GM19468 (cell line): ENCODE results near the gene MT3.

Source experiments
- ATAC-seq: cut with Tn5 transposase; IDR thresholded peaks from one replicate; pipeline ENCODE4 v1.9.1; 2021; ENCODE audit warnings: mild to moderate bottlenecking, moderate library complexity, moderate number of reproducible peaks; ENCODE audit not compliant: unreplicated experiment; ENCODE audit errors: extremely low read depth

The MT3 gene

GRCh38 chr16:56589141-56590039 lies at the start of gene MT3:
MT3 (plus strand) TSS chr16:56589528; CDS start chr16:56589591, 63 bp downstream.
- ATAC-seq = no peak

- ATAC-seq = no peak
These were observed 49.7 kb upstream of the MT3 start for GRCh38 chr16:56539656-56540055.

- ATAC-seq = no peak
These were observed 47.3 kb upstream of the MT3 start for GRCh38 chr16:56542039-56542438.

- no peak for ATAC-seq
These were observed 42.0 kb upstream of the MT3 start for GRCh38 chr16:56547120-56547948.

GRCh38 chr16:56547949-56548567 lies 41.3 kb upstream of the MT3 start:
- ATAC-seq = no peak

GRCh38 chr16:56549161-56549560 lies 40.2 kb upstream of the MT3 start:
- ATAC-seq = no peak

GRCh38 chr16:56549744-56550385 lies 39.5 kb upstream of the MT3 start:
- no peak for ATAC-seq

- ATAC-seq = no peak
These were observed 37.3 kb upstream of the MT3 start for GRCh38 chr16:56551796-56552738.

GRCh38 chr16:56554441-56554840 lies 34.9 kb upstream of the MT3 start:
- ATAC-seq = no peak

GRCh38 chr16:56558024-56558747 lies 31.1 kb upstream of the MT3 start:
- no peak for ATAC-seq

- no peak for ATAC-seq
These were observed 30.2 kb upstream of the MT3 start for GRCh38 chr16:56559109-56559508.

GRCh38 chr16:56560447-56560846 lies 28.9 kb upstream of the MT3 start:
- ATAC-seq = no peak

GRCh38 chr16:56561126-56561525 lies 28.2 kb upstream of the MT3 start:
- no peak for ATAC-seq

GRCh38 chr16:56564793-56565477 lies 24.4 kb upstream of the MT3 start, which contains the start of gene MT4:
MT4 (plus strand) TSS chr16:56565073; CDS start chr16:56565129, 56 bp downstream.
- no peak for ATAC-seq

GRCh38 chr16:56569971-56570370 lies 19.4 kb upstream of the MT3 start:
- ATAC-seq = no peak

GRCh38 chr16:56571525-56571924 lies 17.8 kb upstream of the MT3 start:
- ATAC-seq = no peak

- ATAC-seq = no peak
These were observed 14.7 kb upstream of the MT3 start for GRCh38 chr16:56574625-56575024.
